Naive thymus-derived CD8-positive, alpha-beta T cell (primary cell): ENCODE measurements around the gene MTA1. TPM values are rescaled to one million over a fixed set of nuclear protein-coding genes. Genes with fewer than 3 reads are reported as not detected.

Experiments used
- ATAC-seq, 2 donors: fragments of 150-1000 bp; cut with Tn5 transposase in 1 of 2; sonication (Bioruptor Pico), chemical (Tn5 transposase) in 1 of 2; 1 replicate in 1 of 2; 2 replicates in 1 of 2; pipeline ENCODE4 v1.10.0; 2021; ENCODE audit warnings: mild to moderate bottlenecking in 2 of 2, moderate library complexity in 2 of 2
- POLR2A ChIA-PET: fragments of 350-600 bp; sonication (Branson Sonifier 250); formaldehyde crosslinking; loops from one replicate; lab custom pipeline; 2021; ENCODE audit warnings: antibody characterized with exemption; lab: Charles Lee
- DNase-seq, 10 donors: peaks; one replicate each; pipeline versions ENCODE4 v3.0.0 to v3.0.0-alpha.2; 2020 to 2022
- H3K27ac Mint-ChIP-seq, 10 donors: one replicate each; pipeline ENCODE4 v1.8.0; 2020 to 2022; ENCODE audit warnings: mild to moderate bottlenecking in 10 of 10, mixed read lengths in 10 of 10, moderate library complexity in 4 of 10, inconsistent platforms in 1 of 10
- H3K27me3 Mint-ChIP-seq, 5 donors: one replicate each; pipeline ENCODE4 v1.8.0; 2021 to 2022; ENCODE audit warnings: mixed read lengths in 5 of 5
- H3K36me3 Mint-ChIP-seq, 3 donors: one replicate each; pipeline ENCODE4 v1.8.0; 2020 to 2022; ENCODE audit warnings: mixed read lengths in 3 of 3, mild to moderate bottlenecking in 2 of 3, inconsistent platforms in 1 of 3
- H3K4me1 Mint-ChIP-seq, 4 donors: one replicate each; pipeline ENCODE4 v1.8.0; 2021 to 2022; ENCODE audit warnings: mixed read lengths in 4 of 4
- H3K4me3 Mint-ChIP-seq, 10 donors: one replicate each; pipeline ENCODE4 v1.8.0; 2020 to 2022; ENCODE audit warnings: mild to moderate bottlenecking in 10 of 10, mixed read lengths in 10 of 10, moderate library complexity in 6 of 10, inconsistent platforms in 1 of 10
- H3K9me3 Mint-ChIP-seq, 9 donors: one replicate each; pipeline ENCODE4 v1.8.0; 2020 to 2022; ENCODE audit warnings: mixed read lengths in 9 of 9, mild to moderate bottlenecking in 3 of 9, inconsistent platforms in 1 of 9, moderate library complexity in 1 of 9
- polyA plus RNA-seq, 3 donors: library from polyadenylated mRNA; unstranded; fragments of 300-500 nt; fragmentation: Illumina TruSeq; gene quantifications; one replicate each; pipeline ENCODE4 v1.2.3, GENCODE V29; 2021
- total RNA-seq, 8 experiments: library from RNA in 2 of 8; stranded (reverse) in 2 of 8; gene quantifications; one replicate each; pipeline ENCODE4 v1.2.3 and lab custom pipeline; 2021 to 2026

Gene MTA1
- total and polyA plus RNA-seq, 5 experiments from 2014 or later, result 3.1 to 142 (median 6.5) TPM

DNA sequence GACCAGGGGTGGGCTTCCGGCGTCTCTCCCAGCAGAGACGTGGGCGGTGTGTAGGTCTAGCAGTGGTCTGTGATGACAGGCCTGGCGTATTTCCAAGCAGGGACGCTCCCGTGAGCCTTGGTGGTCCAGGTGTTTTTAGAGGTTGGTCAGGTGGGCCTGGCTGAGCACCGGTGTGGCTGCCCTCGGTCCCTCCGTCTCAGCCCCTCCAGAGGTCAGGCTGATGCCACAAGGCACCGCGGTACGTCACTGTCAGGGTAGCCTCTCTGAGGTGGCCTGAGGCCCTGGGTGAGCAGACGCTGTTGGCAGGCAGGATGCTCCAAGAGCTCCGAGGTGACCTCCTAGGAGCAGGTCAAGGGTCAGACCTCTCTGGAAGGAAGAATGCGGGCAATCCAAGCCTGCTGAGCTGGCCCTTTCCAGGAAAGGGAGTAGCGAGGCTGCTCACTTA, 13.6 kb downstream of the MTA1 start:
- Mint-ChIP-seq H3K27me3 (no peaks in the 10 kb centered on the region), H3K4me1 (peaks cover 6 to 29% (median 17%) of the 10 kb centered on the region in 4 donors), H3K9me3 (peaks cover 0 to 2% (median 0%) of the 10 kb centered on the region in 9 donors), H3K36me3 (peaks cover 4 to 13% (median 7%) of the 10 kb centered on the region in 3 donors), H3K27ac (no peak overlapping the region), H3K4me3 (no peak overlapping the region)
- DNase-seq, result no peak
- ATAC-seq, result no peak
- POLR2A ChIA-PET, result no interaction called here

- Mint-ChIP-seq H3K4me1 (peaks cover 6 to 21% (median 15%) of the 10 kb centered on the region in 4 donors), H3K4me3 (no peak overlapping the region), H3K36me3 (no peaks in the 10 kb centered on the region), H3K27me3 (no peaks in the 10 kb centered on the region), H3K9me3 (no peaks in the 10 kb centered on the region), H3K27ac (peak overlapping the region in 1 of 10 donors; percentile 48)
- ATAC-seq (no peak), DNase-seq (no peak)
- POLR2A ChIA-PET, result no interaction called here
Observed at GRCh38 chr14:105436402-105436801, 16.8 kb downstream of the MTA1 start.

DNA sequence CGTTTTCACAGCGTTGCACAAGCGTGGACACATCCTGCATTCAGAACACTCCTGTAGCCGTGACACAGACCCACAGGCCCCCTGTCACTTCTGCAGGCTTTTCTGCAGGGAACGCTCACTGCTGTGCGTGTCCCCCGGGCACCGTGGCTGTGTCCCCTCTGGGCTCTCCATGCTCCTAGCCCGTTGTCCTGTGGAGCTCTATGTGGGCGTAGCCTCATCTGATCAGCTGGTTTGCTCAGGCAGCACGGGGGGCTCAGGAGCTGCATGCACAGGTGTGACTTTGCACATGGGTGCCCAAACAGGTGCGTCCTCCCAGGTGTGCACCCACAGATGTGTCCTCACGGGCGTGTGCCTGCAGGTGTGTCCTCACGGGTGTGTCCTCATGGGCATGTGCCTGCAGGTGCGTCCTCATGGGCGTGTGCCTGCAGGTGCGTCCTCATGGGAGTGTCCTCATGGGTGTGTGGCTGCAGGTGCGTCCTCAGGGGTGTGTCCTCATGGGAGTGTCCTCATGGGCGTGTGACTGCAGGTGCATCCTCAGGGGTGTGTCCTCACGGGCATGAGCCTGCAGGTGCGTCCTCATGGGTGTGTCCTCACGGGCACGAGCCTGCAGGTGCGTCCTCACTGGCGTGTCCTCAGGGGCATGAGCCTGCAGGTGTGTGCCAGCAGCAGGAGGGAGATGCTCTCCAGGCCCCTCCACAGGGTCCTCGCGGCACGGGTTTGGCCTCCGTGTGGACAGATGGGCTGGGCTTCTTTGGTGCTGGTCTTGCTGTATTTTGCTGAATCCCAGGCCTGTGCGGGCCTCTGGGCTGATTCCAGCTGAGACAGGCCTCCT, 17.5 kb downstream of the MTA1 start:
- Mint-ChIP-seq H3K9me3 (no peaks in the 10 kb centered on the region), H3K4me1 (peaks cover 9 to 25% (median 16%) of the 10 kb centered on the region in 4 donors), H3K27me3 (no peaks in the 10 kb centered on the region), H3K36me3 (peaks cover 0 to 4% (median 3%) of the 10 kb centered on the region in 3 donors), H3K4me3 (no peak overlapping the region), H3K27ac (no peak overlapping the region)
- POLR2A ChIA-PET, result interaction anchor here (0.5 kb wide), 1 partner anchor 1344 kb away, joined by 3 read pairs; no protein-coding TSS in a partner anchor
- ATAC-seq (no peak), DNase-seq (no peak)

DNA sequence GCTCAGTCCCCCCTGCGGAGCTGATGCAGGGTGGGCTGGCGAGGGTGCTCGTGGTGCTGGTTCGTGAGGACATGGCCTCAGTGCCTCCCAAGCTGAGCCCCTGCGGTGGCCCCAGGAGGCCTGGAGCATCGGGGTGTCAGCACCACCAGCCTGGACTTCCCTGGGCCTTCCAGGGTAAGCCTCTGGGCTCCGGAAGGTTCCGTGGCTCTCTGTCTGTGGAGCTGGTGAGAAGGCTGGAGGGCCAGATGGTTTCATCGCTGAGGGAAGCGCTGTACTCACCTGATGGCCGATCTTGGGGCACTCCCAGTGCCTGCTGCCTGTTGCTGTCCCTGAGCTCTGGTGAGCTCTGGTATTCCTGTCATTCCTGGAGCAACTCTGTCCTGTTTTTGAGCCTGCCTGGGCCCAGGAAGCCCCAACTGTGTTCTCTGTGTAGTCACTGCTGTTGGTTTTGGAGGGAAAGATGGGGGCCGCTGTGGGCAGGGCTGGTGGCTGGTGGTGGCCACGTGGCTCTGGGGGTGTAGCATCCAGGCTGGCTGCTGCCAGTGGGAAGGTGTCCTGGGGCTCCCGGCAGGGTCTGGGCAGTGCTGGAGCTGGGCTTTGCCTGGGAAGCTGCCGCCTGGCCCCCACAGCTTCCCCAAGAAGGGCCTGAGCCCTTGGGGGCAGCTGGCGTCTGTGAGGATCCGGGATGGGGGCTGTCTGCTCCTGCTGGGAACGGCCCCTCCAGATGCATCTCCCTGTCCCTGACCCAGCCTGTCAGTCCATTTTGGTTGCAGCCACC, 18.3 kb downstream of the MTA1 start:
- peaks cover 9 to 26% (median 16%) of the 10 kb centered on the region in 4 donors for H3K4me1 Mint-ChIP-seq
- no peaks in the 10 kb centered on the region for H3K27me3 Mint-ChIP-seq
- H3K36me3 Mint-ChIP-seq, result peaks cover 0 to 4% (median 3%) of the 10 kb centered on the region in 3 donors
- no peaks in the 10 kb centered on the region for H3K9me3 Mint-ChIP-seq
- POLR2A ChIA-PET, result no interaction called here
- no peak overlapping the region for H3K27ac Mint-ChIP-seq
- H3K4me3 Mint-ChIP-seq, result no peak overlapping the region
- DNase-seq (no peak), ATAC-seq (no peak)

- Mint-ChIP-seq H3K4me3 (no peak overlapping the region), H3K27ac (no peak overlapping the region), H3K27me3 (no peaks in the 10 kb centered on the region), H3K36me3 (peaks cover 0 to 4% (median 3%) of the 10 kb centered on the region in 3 donors), H3K9me3 (no peaks in the 10 kb centered on the region), H3K4me1 (peaks cover 9 to 24% (median 15%) of the 10 kb centered on the region in 4 donors)
- ATAC-seq, result no peak
- POLR2A ChIA-PET, result interaction anchor here (1.5 kb wide), 1 partner anchor 28 kb away, joined by 3 read pairs; no protein-coding TSS in a partner anchor
- no peak for DNase-seq
Observed at GRCh38 chr14:105439179-105439578, 19.6 kb downstream of the MTA1 start.

DNA sequence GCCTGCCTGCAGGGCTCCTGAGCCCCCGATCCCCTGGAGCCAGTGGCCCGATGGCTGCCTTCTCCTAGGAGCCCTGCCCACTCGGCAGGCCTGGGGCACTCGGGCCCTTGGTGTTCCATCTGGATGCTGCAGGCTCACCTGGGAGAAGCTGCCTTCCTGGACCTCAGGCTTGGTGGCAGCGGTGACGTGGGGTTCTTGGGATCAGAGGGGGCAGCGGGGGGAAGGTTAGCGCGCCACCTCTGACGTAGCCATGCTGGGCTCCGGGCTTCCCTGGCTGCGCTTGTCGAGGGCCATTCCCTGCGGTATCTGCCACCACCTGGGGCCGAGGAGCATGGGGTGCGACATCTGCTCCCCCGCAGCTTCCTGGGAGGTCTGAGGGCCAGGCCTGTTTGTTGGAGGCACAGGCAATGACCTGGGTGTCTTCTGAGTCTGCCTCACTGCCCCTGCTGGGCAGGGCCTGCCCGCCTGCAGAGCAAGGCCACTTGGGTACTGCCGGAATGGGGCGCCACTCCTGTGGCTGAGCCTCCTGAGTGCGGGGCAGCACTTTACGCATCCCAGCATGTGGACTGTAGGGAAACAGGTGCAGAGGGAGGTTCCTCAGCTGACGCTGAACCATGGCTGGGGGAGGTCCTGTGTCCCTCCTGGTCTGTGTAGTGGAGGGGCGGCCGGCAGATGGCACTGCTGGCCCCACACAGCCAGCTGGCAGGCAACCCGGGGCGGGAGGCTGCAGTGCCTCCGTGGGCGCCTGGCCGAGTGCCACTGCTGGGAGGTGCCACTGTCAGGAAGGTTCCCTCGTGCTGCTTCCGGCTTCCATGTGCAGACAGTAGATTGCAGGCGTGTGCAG, 20.3 kb downstream of the MTA1 start:
- H3K4me1 Mint-ChIP-seq, result peaks cover 9 to 21% (median 11%) of the 10 kb centered on the region in 4 donors
- no peak overlapping the region for H3K4me3 Mint-ChIP-seq
- no peaks in the 10 kb centered on the region for H3K27me3 Mint-ChIP-seq
- H3K27ac Mint-ChIP-seq, result peak overlapping the region in 1 of 10 donors; percentile 24
- POLR2A ChIA-PET, result interaction anchor here (1.5 kb wide), 1 partner anchor 29 kb away, joined by 3 read pairs; no protein-coding TSS in a partner anchor
- peak in 1 of 10 donors; percentile 54 for DNase-seq
- H3K36me3 Mint-ChIP-seq, result peaks cover 0 to 4% (median 3%) of the 10 kb centered on the region in 3 donors
- ATAC-seq, result no peak
- no peaks in the 10 kb centered on the region for H3K9me3 Mint-ChIP-seq

- H3K27me3 Mint-ChIP-seq, result no peaks in the 10 kb centered on the region
Observed at GRCh38 chr14:105440554-105440900, 20.9 kb downstream of the MTA1 start.

DNA sequence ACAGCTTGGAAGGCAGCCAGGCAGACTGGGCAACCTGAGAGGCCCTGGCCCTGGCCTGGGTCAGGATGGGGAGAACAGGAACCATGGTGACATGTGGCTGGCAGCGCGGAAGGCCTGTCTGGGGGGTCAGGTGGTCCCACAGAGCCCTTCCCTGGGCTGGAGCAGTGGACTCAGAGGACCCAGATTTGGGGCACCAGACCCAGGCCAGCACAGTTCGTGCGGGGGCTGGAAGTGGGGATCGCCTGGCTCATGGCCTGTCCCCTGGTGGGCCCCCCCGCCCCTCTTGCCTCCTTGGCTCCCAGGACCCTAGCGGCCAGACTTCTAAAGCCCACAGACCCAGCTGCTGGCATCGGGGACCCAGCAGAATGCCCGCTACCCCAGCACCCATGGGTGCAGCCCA, 21.4 kb downstream of the MTA1 start:
- Mint-ChIP-seq H3K9me3 (no peaks in the 10 kb centered on the region), H3K4me3 (no peak overlapping the region), H3K4me1 (peaks cover 5 to 13% (median 6%) of the 10 kb centered on the region in 4 donors), H3K27ac (no peak overlapping the region), H3K27me3 (no peaks in the 10 kb centered on the region), H3K36me3 (peaks cover 0 to 4% (median 3%) of the 10 kb centered on the region in 3 donors)
- ATAC-seq (no peak), DNase-seq (no peak)
- POLR2A ChIA-PET, result no interaction called here

More at GRCh38 chr14:105440554-105440900, 20.9 kb downstream of the MTA1 start:
- peaks cover 0 to 4% (median 3%) of the 10 kb centered on the region in 3 donors for H3K36me3 Mint-ChIP-seq
- peak overlapping the region in 1 of 10 donors; percentile 24 for H3K27ac Mint-ChIP-seq
- H3K9me3 Mint-ChIP-seq, result no peaks in the 10 kb centered on the region
- peaks cover 6 to 18% (median 8%) of the 10 kb centered on the region in 4 donors for H3K4me1 Mint-ChIP-seq
- H3K4me3 Mint-ChIP-seq, result no peak overlapping the region
- DNase-seq (no peak), ATAC-seq (no peak)
- POLR2A ChIA-PET, result interaction anchor here (1.5 kb wide), 1 partner anchor 29 kb away, joined by 3 read pairs; no protein-coding TSS in a partner anchor

DNA sequence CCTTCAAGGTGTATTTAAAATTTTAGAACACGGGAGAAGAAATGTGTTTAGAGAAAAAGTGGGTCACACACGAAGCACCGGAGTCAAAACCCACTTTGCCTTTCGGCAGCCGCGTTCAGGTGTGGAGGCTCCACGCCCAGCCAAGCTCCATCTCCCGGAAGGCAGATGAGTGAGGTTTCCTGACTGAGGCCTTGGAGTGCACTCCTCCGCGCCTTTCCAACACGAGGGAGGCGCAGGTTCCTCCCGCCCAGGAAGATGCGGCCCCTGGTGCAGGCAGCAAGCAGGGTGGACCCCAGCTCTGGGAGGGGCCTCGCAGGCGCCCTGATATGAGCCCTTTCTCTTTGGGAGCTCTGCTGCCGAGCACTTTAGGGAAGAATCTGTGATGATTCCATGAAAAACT, 22.5 kb downstream of the MTA1 start:
- H3K4me3 Mint-ChIP-seq, result peak overlapping the region in 1 of 10 donors; percentile 36
- peaks cover 0 to 7% (median 4%) of the 10 kb centered on the region in 4 donors for H3K4me1 Mint-ChIP-seq
- H3K9me3 Mint-ChIP-seq, result no peaks in the 10 kb centered on the region
- H3K27ac Mint-ChIP-seq, result no peak overlapping the region
- DNase-seq (peak in 1 of 10 donors; percentile 24), ATAC-seq (no peak)
- H3K36me3 Mint-ChIP-seq, result peaks cover 0 to 4% (median 3%) of the 10 kb centered on the region in 3 donors
- H3K27me3 Mint-ChIP-seq, result no peaks in the 10 kb centered on the region
- POLR2A ChIA-PET, result no interaction called here

DNA sequence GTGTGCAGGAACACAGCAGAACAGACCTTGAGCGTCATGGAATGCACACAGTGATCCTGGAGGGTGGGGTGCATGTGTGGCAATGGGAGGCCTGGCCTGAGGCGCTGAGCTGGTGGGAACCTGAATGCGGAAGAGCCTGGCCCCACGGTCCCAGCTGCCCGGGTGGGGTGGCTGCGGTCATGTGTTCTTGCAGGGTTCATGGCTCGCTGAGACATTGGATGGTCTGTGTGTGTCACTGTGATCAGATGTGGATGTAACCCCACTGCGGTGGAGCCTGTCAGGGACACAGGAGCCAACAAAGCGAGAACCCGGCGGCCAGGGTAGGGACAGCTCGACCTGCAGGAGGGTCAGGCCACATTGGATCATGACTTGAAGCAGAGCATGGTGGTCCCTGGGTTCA, 23.2 kb downstream of the MTA1 start:
- no peak for ATAC-seq
- no peak overlapping the region for H3K27ac Mint-ChIP-seq
- H3K4me1 Mint-ChIP-seq, result peaks cover 0 to 7% (median 4%) of the 10 kb centered on the region in 4 donors
- H3K27me3 Mint-ChIP-seq, result no peaks in the 10 kb centered on the region
- DNase-seq, result peak in 1 of 10 donors; percentile 50
- no peak overlapping the region for H3K4me3 Mint-ChIP-seq
- POLR2A ChIA-PET, result no interaction called here
- H3K9me3 Mint-ChIP-seq, result no peaks in the 10 kb centered on the region
- peaks cover 0 to 4% (median 3%) of the 10 kb centered on the region in 3 donors for H3K36me3 Mint-ChIP-seq

DNA sequence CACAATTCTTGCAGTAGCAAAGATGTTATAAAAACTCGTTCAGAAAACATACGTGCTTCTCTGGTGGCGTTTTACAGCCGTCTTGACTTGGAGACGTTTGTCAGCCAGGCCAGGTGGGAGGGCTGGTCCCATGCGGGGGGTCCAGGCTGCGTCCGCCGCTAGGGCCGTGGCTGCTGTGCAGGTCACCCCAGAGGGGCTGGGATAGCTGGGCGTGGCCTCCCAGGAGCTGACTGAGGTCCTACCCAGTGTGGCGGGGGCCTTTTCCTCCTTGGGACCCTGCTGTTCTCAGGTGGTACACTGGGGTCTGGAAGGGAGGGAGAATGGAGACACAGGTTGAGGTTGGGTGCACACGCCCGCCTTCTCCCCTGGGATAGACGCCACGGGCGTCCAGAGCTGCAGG, 25.2 kb downstream of the MTA1 start:
- POLR2A ChIA-PET, result interaction anchor here (0.7 kb wide), 1 partner anchor 182 kb away, joined by 4 read pairs; no protein-coding TSS in a partner anchor
- Mint-ChIP-seq H3K36me3 (peaks cover 0 to 4% (median 3%) of the 10 kb centered on the region in 3 donors), H3K4me1 (peaks cover 0 to 5% (median 4%) of the 10 kb centered on the region in 4 donors), H3K27ac (no peak overlapping the region), H3K4me3 (no peak overlapping the region), H3K9me3 (no peaks in the 10 kb centered on the region), H3K27me3 (no peaks in the 10 kb centered on the region)
- DNase-seq (peak in 1 of 10 donors; percentile 49), ATAC-seq (no peak)

DNA sequence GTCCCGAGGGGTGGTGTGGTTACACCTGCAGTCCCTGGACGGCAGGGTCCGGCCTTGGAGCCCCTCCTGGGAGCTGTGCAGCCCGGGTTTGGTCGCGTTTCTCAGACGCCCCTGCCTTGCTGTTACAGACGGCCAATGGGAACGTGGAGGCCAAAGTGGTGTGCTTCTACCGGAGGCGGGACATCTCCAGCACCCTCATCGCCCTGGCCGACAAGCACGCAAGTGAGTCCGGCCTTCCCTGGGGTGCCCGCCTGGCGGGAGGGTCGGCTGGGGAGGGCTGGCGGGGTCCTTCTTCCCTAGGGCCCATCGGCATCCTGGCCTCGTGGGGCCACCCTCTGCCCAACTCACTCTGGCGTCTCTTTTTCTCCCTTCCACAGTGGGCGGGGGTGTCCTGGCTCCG, 25.7 kb downstream of the MTA1 start:
- DNase-seq (peak in 1 of 10 donors; percentile 41), ATAC-seq (no peak)
- Mint-ChIP-seq H3K9me3 (no peaks in the 10 kb centered on the region), H3K27me3 (no peaks in the 10 kb centered on the region), H3K27ac (no peak overlapping the region), H3K4me1 (peaks cover 0 to 5% (median 4%) of the 10 kb centered on the region in 4 donors), H3K36me3 (peaks cover 0 to 5% (median 3%) of the 10 kb centered on the region in 3 donors), H3K4me3 (no peak overlapping the region)
- POLR2A ChIA-PET, result interaction anchor here (1.5 kb wide), 1 partner anchor 31 kb away, joined by 6 read pairs; no protein-coding TSS in a partner anchor
